LoVo (cell line): Measurements from ENCODE around the gene IGFL2.
"Not testable (repeated sequence)": the region's sequence is repeated elsewhere in the genome, so short reads cannot be mapped to it uniquely, and the experiment has no call there.

ENCODE experiments used
- DNase-seq: peaks from one replicate; pipeline ENCODE4 v3.0.0-alpha.2; 2016; ENCODE audit warnings: low spot score

The IGFL2 gene

GRCh38 chr19:46147791-46148288 is at the start of gene IGFL2:
TSS of gene IGFL2 (plus strand) at chr19:46148238. CDS start at chr19:46148279, 41 bp downstream.
- peak; percentile 88 for DNase-seq

- DNase-seq, result no peak
Measured at GRCh38 chr19:46100344-46100743, 47.7 kb upstream of the IGFL2 start.

- DNase-seq, result no peak
Measured at GRCh38 chr19:46101293-46101692, 46.7 kb upstream of the IGFL2 start.

GRCh38 chr19:46102333-46102732 is 45.7 kb upstream of the IGFL2 start:
- not testable (repeated sequence) for DNase-seq

- no peak for DNase-seq
Measured at GRCh38 chr19:46107371-46107770, 40.7 kb upstream of the IGFL2 start.

- DNase-seq, result no peak
Measured at GRCh38 chr19:46109876-46110275, 38.2 kb upstream of the IGFL2 start.

- no peak for DNase-seq
Measured at GRCh38 chr19:46111376-46111775, 36.7 kb upstream of the IGFL2 start.

- DNase-seq, result no peak
Measured at GRCh38 chr19:46112527-46112926, 35.5 kb upstream of the IGFL2 start.

GRCh38 chr19:46113726-46114125 is 34.3 kb upstream of the IGFL2 start:
- DNase-seq, result no peak

GRCh38 chr19:46115396-46116106 is 32.5 kb upstream of the IGFL2 start:
- DNase-seq, result peak; percentile 31

GRCh38 chr19:46116121-46116520 is 31.9 kb upstream of the IGFL2 start:
- no peak for DNase-seq

GRCh38 chr19:46118136-46118535 is 29.9 kb upstream of the IGFL2 start:
- no peak for DNase-seq

GRCh38 chr19:46124638-46125115 is 23.4 kb upstream of the IGFL2 start, which contains the start of gene IGFL3:
TSS of gene IGFL3 (minus strand) at chr19:46124688. CDS start at chr19:46124649, 39 bp downstream.
- no peak for DNase-seq

- no peak for DNase-seq
Measured at GRCh38 chr19:46125447-46125846, 22.6 kb upstream of the IGFL2 start.

GRCh38 chr19:46126086-46126580 is 21.9 kb upstream of the IGFL2 start:
- no peak for DNase-seq

GRCh38 chr19:46131485-46132143 is 16.4 kb upstream of the IGFL2 start:
- no peak for DNase-seq

- DNase-seq, result no peak
Measured at GRCh38 chr19:46132508-46133100, 15.4 kb upstream of the IGFL2 start.

- DNase-seq, result peak; percentile 90
Measured at GRCh38 chr19:46133101-46133627, 14.9 kb upstream of the IGFL2 start.

- DNase-seq, result no peak
Measured at GRCh38 chr19:46133777-46134241, 14.2 kb upstream of the IGFL2 start.

GRCh38 chr19:46134527-46134926 is 13.5 kb upstream of the IGFL2 start:
- DNase-seq, result peak; percentile 21

GRCh38 chr19:46137915-46138473 is 10.0 kb upstream of the IGFL2 start:
- no peak for DNase-seq

GRCh38 chr19:46141421-46141820 is 6.6 kb upstream of the IGFL2 start:
- peak; percentile 37 for DNase-seq
